ENCODE results near the gene PRR27.

- TF ChIP-seq CTCF (IDR thresholded peaks at IDR 0.05) (no peak), ZFX (IDR thresholded peaks at IDR 0.05; ENCODE audit: borderline replicate concordance) (no peak)
These were observed 1.9 kb upstream of the PRR27 start for GRCh38 chr4:70152088-70152487.
